ENCODE data around the gene RTL1. TPM values are rescaled to one million over a fixed set of nuclear protein-coding genes. Genes with fewer than 3 reads are reported as not detected.
A peak's percentile ranks its signal among the peaks of the same experiment; 100 is the strongest.

RTL1 gene
- total and polyA plus RNA-seq, 8 donors, result 0.06 to 0.20 (median 0.10) TPM; not detected in 2

- H3K36me3 ChIP-seq, result no peaks in the 10 kb centered on the region
- H3K9me3 ChIP-seq, result no peaks in the 10 kb centered on the region
- DNase-seq (peak in 2 of 4 donors; percentile 15 to 52), ATAC-seq (no peak)
- H3K4me3 ChIP-seq, result no peak overlapping the region
- H3K27me3 ChIP-seq, result peaks cover 0 to 13% of the 10 kb centered on the region in 2 donors
- H3K4me1 ChIP-seq, result no peaks in the 10 kb centered on the region
- no peak for TF ChIP-seq CTCF (IDR thresholded peaks at IDR 0.05)
- intact Hi-C loops (cut with DNase I), result no loop called here
- H3K27ac ChIP-seq, result no peak overlapping the region
These were observed 34.7 kb downstream of the RTL1 start for GRCh38 chr14:100868621-100869370.

GRCh38 chr14:100867631-100868315, 35.7 kb downstream of the RTL1 start:
- no peaks in the 10 kb centered on the region for H3K4me1 ChIP-seq
- DNase-seq, result peak in 2 of 4 donors; percentile 22 to 55
- H3K36me3 ChIP-seq, result no peaks in the 10 kb centered on the region
- no peak overlapping the region for H3K27ac ChIP-seq
- H3K4me3 ChIP-seq, result no peak overlapping the region
- intact Hi-C loops (cut with DNase I), result no loop called here
- H3K27me3 ChIP-seq, result peaks cover 0 to 20% of the 10 kb centered on the region in 2 donors
- ATAC-seq, result no peak
- TF ChIP-seq CTCF (IDR thresholded peaks at IDR 0.05), result no peak
- no peaks in the 10 kb centered on the region for H3K9me3 ChIP-seq

- H3K27me3 ChIP-seq, result peaks cover 0 to 20% of the 10 kb centered on the region in 2 donors
- no peaks in the 10 kb centered on the region for H3K36me3 ChIP-seq
- no peak for TF ChIP-seq CTCF (IDR thresholded peaks at IDR 0.05)
- no peak for ATAC-seq
- peak in 2 of 4 donors; percentile 19 to 34 for DNase-seq
- H3K9me3 ChIP-seq, result no peaks in the 10 kb centered on the region
- intact Hi-C loops (cut with DNase I), result no loop called here
- H3K27ac ChIP-seq, result no peak overlapping the region
- no peak overlapping the region for H3K4me3 ChIP-seq
- H3K4me1 ChIP-seq, result no peaks in the 10 kb centered on the region
These were observed 36.6 kb downstream of the RTL1 start for GRCh38 chr14:100866666-100867630.

- intact Hi-C loops (cut with DNase I), result no loop called here
- no peaks in the 10 kb centered on the region for H3K9me3 ChIP-seq
- H3K4me3 ChIP-seq, result no peak overlapping the region
- no peak for TF ChIP-seq CTCF (IDR thresholded peaks at IDR 0.05)
- ATAC-seq (no peak), DNase-seq (peak in 3 of 4 donors; percentile 9 to 49 (median 20))
- H3K4me1 ChIP-seq, result no peaks in the 10 kb centered on the region
- no peaks in the 10 kb centered on the region for H3K36me3 ChIP-seq
- no peak overlapping the region for H3K27ac ChIP-seq
- H3K27me3 ChIP-seq, result peaks cover 0 to 25% of the 10 kb centered on the region in 2 donors
These were observed 37.6 kb downstream of the RTL1 start for GRCh38 chr14:100865682-100866591.
